Transverse colon (tissue), 4 donors: ENCODE measurements around the gene MEDAG.

Experiments used
- CTCF ChIP-seq, 5 experiments: fragments of 200-600 bp in 3 of 5; fragments of 450-650 bp in 2 of 5; sonication (generic) in 3 of 5; IDR thresholded peaks; 1 replicate in 2 of 5; 2 replicates in 3 of 5; pipeline ENCODE4 v1.5.1; 2016 to 2017; ENCODE audit warnings: antibody characterized with exemption in 5 of 5, inconsistent platforms in 3 of 5, mild to moderate bottlenecking in 2 of 5, moderate library complexity in 1 of 5
- EP300 ChIP-seq: sonication (generic); formaldehyde crosslinking; IDR thresholded peaks from one replicate; pipeline ENCODE4 v1.6.1; 2017; ENCODE audit warnings: antibody characterized with exemption, low read depth
- POLR2A ChIP-seq: fragments of 450-650 bp; IDR thresholded peaks from one replicate; pipeline ENCODE4 v1.6.1; 2016; ENCODE audit warnings: antibody characterized with exemption, mild to moderate bottlenecking, moderate library complexity
- POLR2AphosphoS5 ChIP-seq, 3 donors: sonication (generic); formaldehyde crosslinking; IDR thresholded peaks; one replicate each; pipeline ENCODE4 v1.6.1; 2016; ENCODE audit warnings: antibody characterized with exemption in 3 of 3

DNA sequence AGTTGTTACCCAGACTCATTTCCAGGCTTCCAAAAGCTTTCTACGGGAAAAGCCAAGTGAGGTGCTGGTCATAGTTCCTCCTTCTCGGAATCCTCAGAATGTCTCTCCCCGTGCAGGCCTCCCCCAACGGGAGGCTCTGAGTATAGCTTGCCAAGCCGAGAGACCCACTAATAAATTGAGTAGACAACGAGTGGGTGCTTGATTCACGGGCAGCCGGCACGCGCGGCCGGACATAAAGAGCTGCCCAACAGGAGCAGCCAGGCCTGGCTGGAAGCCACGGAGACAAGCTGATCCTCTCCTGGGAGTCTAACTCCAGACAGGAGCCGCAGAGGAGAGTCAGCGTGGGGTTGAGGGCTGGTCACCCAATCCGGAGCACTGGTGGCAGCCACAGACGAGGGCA is 43.4 kb upstream of the MEDAG start:
- no peak for TF ChIP-seq CTCF (IDR thresholded peaks at IDR 0.05)
- no peak for TF ChIP-seq POLR2A
- TF ChIP-seq POLR2AphosphoS5 (IDR thresholded peaks at IDR 0.05), result peak in 1 of 3 donors; percentile 43
- no peak for TF ChIP-seq EP300
